Heart left ventricle (tissue), 13 donors: Measurements from ENCODE around the gene STIM1.

ENCODE experiments used
- CTCF ChIP-seq, 12 donors: fragments of 200-600 bp; sonication (generic) in 4 of 12; IDR thresholded peaks; one replicate each; pipeline versions ENCODE4 v1.5.0 to v1.8.0; 2018 to 2022; ENCODE audit warnings: antibody characterized with exemption in 12 of 12, mild to moderate bottlenecking in 5 of 12
- POLR2A ChIP-seq, 2 donors: fragments of 450-650 bp; IDR thresholded peaks; one replicate each; pipeline ENCODE4 v1.6.1; 2017; ENCODE audit warnings: antibody characterized with exemption in 2 of 2, mild to moderate bottlenecking in 2 of 2, moderate library complexity in 2 of 2
- donor health status: ischemic (EF 13 %, LVEDD 7.1; RV severe dilation, severe dysfunction).
- donor health status: DM: no; HTN: yes; CAD: no.
- donor health status: DM: no; HTN: no; CAD: no.
- donor health status: ischemic (EF 25% LVEDD 6.9; RV normal size, moderate dysfunction).
- donor health status: ischemic (EF 25% LVEDD 5.7; RV mildly dilated, moderate dysfunction).
- donor health status: ischemic (EF 35%, LVEDD 5.7; RV mildly dilated, moderate dysfunction).
- donor health status: nonischemic (EF 11% LVEDD 7.7; RV severe dilation, severe dysfunction).
- donor health status: DM: yes; HTN: yes; CAD: no.
- donor health status: PGD.
- donor health status: ischemic (EF 29% LVEDD 5.4; RV normal size, mild dysfunction).
- donor health status: nonischemic (EF 23%, LVEDD 6.1; RV moderate dilation, normal function).

GRCh38 chr11:3950996-3951660 lies 95.7 kb downstream of the STIM1 start:
- no peak for TF ChIP-seq CTCF (IDR thresholded peaks at IDR 0.05)
- no peak for TF ChIP-seq POLR2A (IDR thresholded peaks at IDR 0.05)
